Measurements from ENCODE around the gene ANK2. TPM values are rescaled to one million over a fixed set of nuclear protein-coding genes. Genes with fewer than 3 reads are reported as not detected.

Gene ANK2
- total RNA-seq, 2 donors from 2014 or later = 3.5 to 26.0 TPM

DNA sequence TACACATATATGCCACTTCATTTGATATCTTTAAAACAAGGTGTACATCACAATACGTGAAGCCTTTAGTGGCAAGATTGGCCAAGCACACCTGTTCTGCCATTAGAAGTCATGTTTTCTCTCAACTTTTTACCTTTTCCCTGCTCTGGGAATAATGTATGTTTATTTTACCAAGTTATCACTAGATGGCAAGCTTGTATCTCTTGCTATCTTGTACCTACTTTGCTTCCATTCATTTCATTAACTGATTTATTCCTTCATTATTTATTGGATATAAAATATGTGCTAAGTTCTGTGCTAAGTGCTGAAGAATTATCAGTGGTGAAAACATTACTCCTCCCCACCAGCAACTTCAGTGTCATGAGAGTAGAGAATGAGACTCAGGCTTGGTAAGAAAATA is 245.5 kb downstream of the ANK2 start:
- Histone ChIP-seq H3K27me3 (replicated peaks; ENCODE audit: insufficient read depth) (no peaks in the 10 kb centered on the region), H3K9me3 (no peaks in the 10 kb centered on the region), H3K4me3 (no peak overlapping the region), H3K36me3 (no peaks in the 10 kb centered on the region), H3K4me1 (replicated peaks) (no peaks in the 10 kb centered on the region), H3K27ac (no peak overlapping the region)
- intact Hi-C loops (cut with DNase I) = loop anchor here (5.0 to 10.0 kb wide), 3 partner anchors 170 to 467 kb away; partner anchors contain the start of gene CAMK2D
- no peak for DNase-seq (ENCODE audit: low spot score)
- WGBS = 69% methylated on average over 1 of the region's 1 CpG
- TF ChIP-seq, protein P1, sequence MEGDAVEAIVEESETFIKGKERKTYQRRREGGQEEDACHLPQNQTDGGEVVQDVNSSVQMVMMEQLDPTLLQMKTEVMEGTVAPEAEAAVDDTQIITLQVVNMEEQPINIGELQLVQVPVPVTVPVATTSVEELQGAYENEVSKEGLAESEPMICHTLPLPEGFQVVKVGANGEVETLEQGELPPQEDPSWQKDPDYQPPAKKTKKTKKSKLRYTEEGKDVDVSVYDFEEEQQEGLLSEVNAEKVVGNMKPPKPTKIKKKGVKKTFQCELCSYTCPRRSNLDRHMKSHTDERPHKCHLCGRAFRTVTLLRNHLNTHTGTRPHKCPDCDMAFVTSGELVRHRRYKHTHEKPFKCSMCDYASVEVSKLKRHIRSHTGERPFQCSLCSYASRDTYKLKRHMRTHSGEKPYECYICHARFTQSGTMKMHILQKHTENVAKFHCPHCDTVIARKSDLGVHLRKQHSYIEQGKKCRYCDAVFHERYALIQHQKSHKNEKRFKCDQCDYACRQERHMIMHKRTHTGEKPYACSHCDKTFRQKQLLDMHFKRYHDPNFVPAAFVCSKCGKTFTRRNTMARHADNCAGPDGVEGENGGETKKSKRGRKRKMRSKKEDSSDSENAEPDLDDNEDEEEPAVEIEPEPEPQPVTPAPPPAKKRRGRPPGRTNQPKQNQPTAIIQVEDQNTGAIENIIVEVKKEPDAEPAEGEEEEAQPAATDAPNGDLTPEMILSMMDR (IDR thresholded peaks at IDR 0.05) = no peak
- TF ChIP-seq POLR2A (IDR thresholded peaks at IDR 0.05) (no peak), POLR2AphosphoS5 (IDR thresholded peaks at IDR 0.05) (no peak)

DNA sequence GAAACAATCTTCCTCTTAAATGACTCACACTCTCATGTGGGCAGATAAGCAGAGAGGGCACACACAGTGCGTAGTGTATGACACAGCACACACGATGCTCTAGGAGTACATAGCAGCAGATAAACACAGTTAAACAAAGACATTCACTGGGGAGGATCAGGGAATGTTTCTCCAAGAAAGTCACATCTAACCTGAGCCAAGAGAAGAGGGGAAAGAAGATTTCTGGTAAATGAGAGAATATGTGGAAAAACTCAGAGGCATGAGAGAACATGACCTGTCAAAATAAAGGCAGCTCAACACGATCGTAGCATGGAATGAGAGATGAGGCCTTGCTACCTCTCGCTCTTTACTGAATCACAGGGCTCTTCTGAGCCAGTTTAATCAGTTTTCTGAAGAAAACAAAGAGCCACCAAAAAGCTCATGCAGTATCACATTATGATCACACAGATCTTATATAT is 251.0 kb downstream of the ANK2 start:
- DNase-seq (ENCODE audit: low spot score) = no peak
- Histone ChIP-seq H3K4me3 (no peak overlapping the region), H3K4me1 (replicated peaks) (no peaks in the 10 kb centered on the region), H3K27me3 (replicated peaks; ENCODE audit: insufficient read depth) (no peaks in the 10 kb centered on the region), H3K27ac (no peak overlapping the region), H3K9me3 (no peaks in the 10 kb centered on the region), H3K36me3 (no peaks in the 10 kb centered on the region)
- intact Hi-C loops (cut with DNase I) = no loop called here
- TF ChIP-seq POLR2AphosphoS5 (IDR thresholded peaks at IDR 0.05) (no peak), POLR2A (IDR thresholded peaks at IDR 0.05) (no peak)
- TF ChIP-seq, protein P1 (IDR thresholded peaks at IDR 0.05) = no peak
- 67% methylated on average over 5 of the region's 5 CpGs for WGBS

DNA sequence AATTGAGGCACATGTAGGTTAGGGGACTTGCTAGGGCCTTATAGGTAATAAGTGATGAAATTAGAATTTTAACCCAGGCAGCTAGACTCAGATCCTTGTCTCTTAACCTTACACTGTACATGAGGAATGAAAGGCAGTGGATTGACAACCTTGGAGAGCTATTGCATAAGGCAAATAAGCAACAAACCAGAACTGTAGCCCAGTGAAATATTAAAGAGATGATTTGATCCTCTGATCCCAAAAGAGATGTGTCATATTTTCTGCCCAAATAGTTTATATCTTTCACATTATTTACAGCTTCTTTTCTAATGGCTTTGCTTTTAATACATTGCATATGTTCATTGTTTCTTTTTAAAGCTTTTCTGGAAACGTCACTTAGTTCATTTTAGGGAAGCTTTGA is 252.6 kb downstream of the ANK2 start:
- no peak overlapping the region for H3K4me3 ChIP-seq
- no peaks in the 10 kb centered on the region for H3K27me3 ChIP-seq (replicated peaks; ENCODE audit: insufficient read depth)
- H3K4me1 ChIP-seq (replicated peaks) = no peaks in the 10 kb centered on the region
- no peaks in the 10 kb centered on the region for H3K9me3 ChIP-seq
- no peaks in the 10 kb centered on the region for H3K36me3 ChIP-seq
- 70% methylated on average over 1 of the region's 1 CpG for WGBS
- TF ChIP-seq POLR2AphosphoS5 (IDR thresholded peaks at IDR 0.05) (no peak), POLR2A (IDR thresholded peaks at IDR 0.05) (no peak)
- TF ChIP-seq, protein P1 (IDR thresholded peaks at IDR 0.05) = no peak
- intact Hi-C loops (cut with DNase I) = no loop called here
- no peak overlapping the region for H3K27ac ChIP-seq
- no peak for DNase-seq (ENCODE audit: low spot score)

DNA sequence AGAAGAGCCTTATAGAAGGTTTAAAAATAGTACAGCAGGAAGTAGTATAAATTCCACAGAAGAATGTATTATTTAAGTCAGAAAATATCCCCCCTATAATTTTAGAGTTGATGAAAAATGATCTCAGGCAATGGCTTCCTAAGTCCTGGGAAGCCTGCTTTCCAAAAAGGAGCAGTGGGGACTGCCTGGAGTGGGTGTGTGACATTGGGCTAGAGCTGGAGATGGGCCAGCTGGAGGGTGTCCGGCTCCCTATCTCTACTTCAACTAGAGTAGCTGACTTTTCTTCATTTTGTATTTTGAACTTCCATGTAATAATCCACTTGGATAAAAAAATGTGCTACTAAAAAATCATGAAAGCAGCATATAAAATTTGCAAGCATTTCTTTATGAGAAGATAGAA is 253.9 kb downstream of the ANK2 start:
- no peaks in the 10 kb centered on the region for H3K36me3 ChIP-seq
- no peak overlapping the region for H3K27ac ChIP-seq
- H3K9me3 ChIP-seq = no peaks in the 10 kb centered on the region
- DNase-seq (ENCODE audit: low spot score) = no peak
- H3K4me1 ChIP-seq (replicated peaks) = no peaks in the 10 kb centered on the region
- no peaks in the 10 kb centered on the region for H3K27me3 ChIP-seq (replicated peaks; ENCODE audit: insufficient read depth)
- TF ChIP-seq, protein P1 (IDR thresholded peaks at IDR 0.05) = no peak
- no peak for TF ChIP-seq POLR2A (IDR thresholded peaks at IDR 0.05)
- no peak for TF ChIP-seq POLR2AphosphoS5 (IDR thresholded peaks at IDR 0.05)
- no peak overlapping the region for H3K4me3 ChIP-seq
- intact Hi-C loops (cut with DNase I) = no loop called here
- WGBS = 67% methylated on average over 1 of the region's 1 CpG

DNA sequence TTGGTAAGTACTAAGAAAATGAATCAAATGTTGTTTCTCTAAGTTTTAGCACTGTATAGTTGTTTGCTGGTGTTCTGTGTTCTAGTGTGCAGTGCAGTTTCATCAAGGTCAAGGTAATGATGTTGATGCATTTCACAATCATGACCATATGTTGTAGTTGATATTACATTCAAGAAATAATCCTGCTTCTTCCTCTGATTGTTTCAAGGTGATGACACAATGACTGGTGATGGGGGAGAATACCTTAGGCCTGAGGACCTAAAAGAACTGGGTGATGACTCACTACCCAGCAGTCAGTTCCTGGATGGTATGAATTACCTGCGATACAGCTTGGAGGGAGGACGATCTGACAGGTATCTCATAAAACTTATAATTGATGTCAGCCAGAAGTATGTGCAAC is 261.6 kb downstream of the ANK2 start:
- DNase-seq (ENCODE audit: low spot score) = no peak
- no peaks in the 10 kb centered on the region for H3K27me3 ChIP-seq (replicated peaks; ENCODE audit: insufficient read depth)
- TF ChIP-seq POLR2A (IDR thresholded peaks at IDR 0.05) = no peak
- no peak for TF ChIP-seq POLR2AphosphoS5 (IDR thresholded peaks at IDR 0.05)
- TF ChIP-seq, protein P1 (IDR thresholded peaks at IDR 0.05) = no peak
- H3K9me3 ChIP-seq = no peaks in the 10 kb centered on the region
- intact Hi-C loops (cut with DNase I) = no loop called here
- no peak overlapping the region for H3K27ac ChIP-seq
- 72% methylated on average over 2 of the region's 2 CpGs for WGBS
- H3K36me3 ChIP-seq = no peaks in the 10 kb centered on the region
- no peak overlapping the region for H3K4me3 ChIP-seq
- H3K4me1 ChIP-seq (replicated peaks) = no peaks in the 10 kb centered on the region
